Tibial nerve (tissue), 3 donors: ENCODE data around the gene CCL20.

Experiments used
- CTCF ChIP-seq, 5 experiments: fragments of 200-600 bp in 3 of 5; fragments of 450-650 bp in 2 of 5; sonication (generic) in 3 of 5; IDR thresholded peaks; one replicate each; pipeline ENCODE4 v1.5.1; 2016 to 2019; ENCODE audit warnings: antibody characterized with exemption in 5 of 5, mild to moderate bottlenecking in 3 of 5, moderate library complexity in 2 of 5
- POLR2A ChIP-seq, 2 donors: fragments of 450-650 bp; IDR thresholded peaks; one replicate each; pipeline ENCODE4 v1.6.1; 2017; ENCODE audit warnings: antibody characterized with exemption in 2 of 2, mild to moderate bottlenecking in 2 of 2, moderate library complexity in 2 of 2

DNA sequence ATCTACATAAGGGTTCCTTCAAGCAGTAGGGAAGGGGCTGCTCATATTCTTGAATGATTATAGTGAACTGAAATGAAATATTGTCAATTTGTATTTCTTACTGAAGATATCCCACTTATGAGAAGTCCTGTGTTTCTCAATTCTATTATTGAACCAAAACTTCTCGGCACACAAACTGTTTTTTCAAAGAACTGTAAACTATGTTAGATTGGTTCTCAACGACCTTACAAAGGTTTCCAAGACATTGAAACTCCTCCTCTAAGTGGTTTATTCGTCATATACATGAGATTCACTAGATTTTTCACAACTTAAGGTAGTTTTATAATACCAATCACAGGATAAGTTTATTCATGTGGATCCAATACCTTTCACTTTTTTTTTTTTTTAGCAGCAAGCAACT lies 1.4 kb downstream of the CCL20 start:
- TF ChIP-seq CTCF (IDR thresholded peaks at IDR 0.05) (no peak), POLR2A (IDR thresholded peaks at IDR 0.05) (no peak)
